ENCODE results near the gene KLHL11. TPM values are rescaled to one million over a fixed set of nuclear protein-coding genes. Genes with fewer than 3 reads are reported as not detected.

KLHL11 gene
- total and polyA plus RNA-seq, 4 experiments from 2014 or later, result 1.0 to 20.8 (median 14.1) TPM

- POLR2A ChIA-PET (ENCODE audit: partially characterized antibody), result interaction anchor here (0.9 to 3.8 kb wide), 12 partner anchors 9 to 206 kb away, joined by 3 to 25 read pairs (median 5); partner anchors contain the start of genes DNAJC7, EIF1, HAP1 and JUP
- peaks cover 15 to 28% (median 20%) of the 10 kb centered on the region in 4 donors for H3K4me1 Mint-ChIP-seq
- no peak for DNase-seq
- peak overlapping the region in 1 of 2 donors; percentile 62 for H3K4me3 ChIP-seq (ENCODE audit: low read length in 2 of 2)
- CTCF ChIA-PET (ENCODE audit: partially characterized antibody), result interaction anchor here (1.0 to 3.9 kb wide), 13 partner anchors 10 to 155 kb away, joined by 3 to 35 read pairs (median 5); partner anchors contain the start of genes ACLY and JUP
- H3K4me3 Mint-ChIP-seq, result peak overlapping the region; percentile 55 to 88 (median 74)
- no peaks in the 10 kb centered on the region for H3K9me3 Mint-ChIP-seq
- no peaks in the 10 kb centered on the region for H3K36me3 ChIP-seq (ENCODE audit: insufficient read depth, low read length)
- peaks cover 0 to 5% of the 10 kb centered on the region in 2 donors for H3K36me3 Mint-ChIP-seq
- H3K27ac Mint-ChIP-seq, result peak overlapping the region in 2 of 7 donors; percentile 65 to 68
- H3K9me3 ChIP-seq (ENCODE audit: control insufficient read depth in 1 of 2, low read length in 2 of 2), result no peaks in the 10 kb centered on the region
- intact Hi-C loops (cut with micrococcal nuclease), result loop anchor here (1.0 to 5.0 kb wide), 2 partner anchors 10 to 121 kb away; partner anchors contain the start of gene ODAD4
- H3K27me3 Mint-ChIP-seq, result no peaks in the 10 kb centered on the region
- peak overlapping the region; percentile 45 for H3K27ac ChIP-seq (ENCODE audit: low read depth, low read length)
- no peaks in the 10 kb centered on the region for H3K27me3 ChIP-seq (ENCODE audit: insufficient read depth, low read length)
- H3K4me1 ChIP-seq (ENCODE audit: insufficient read depth, low read length), result peaks cover 20% of the 10 kb centered on the region
Measured at GRCh38 chr17:41810659-41811548, 54.3 kb downstream of the KLHL11 start.

- Mint-ChIP-seq H3K9me3 (no peaks in the 10 kb centered on the region), H3K27me3 (no peaks in the 10 kb centered on the region), H3K27ac (peak overlapping the region in 1 of 7 donors; percentile 31), H3K4me1 (peaks cover 8 to 21% (median 14%) of the 10 kb centered on the region in 4 donors), H3K36me3 (peaks cover 0 to 1% of the 10 kb centered on the region in 2 donors), H3K4me3 (no peak overlapping the region)
- Histone ChIP-seq H3K9me3 (ENCODE audit: control insufficient read depth in 1 of 2, low read length in 2 of 2) (no peaks in the 10 kb centered on the region), H3K4me3 (ENCODE audit: low read length in 2 of 2) (no peak overlapping the region), H3K27ac (ENCODE audit: low read depth, low read length) (no peak overlapping the region), H3K4me1 (ENCODE audit: insufficient read depth, low read length) (peaks cover 11% of the 10 kb centered on the region), H3K36me3 (ENCODE audit: insufficient read depth, low read length) (no peaks in the 10 kb centered on the region), H3K27me3 (ENCODE audit: insufficient read depth, low read length) (no peaks in the 10 kb centered on the region)
- ChIA-PET POLR2A (ENCODE audit: partially characterized antibody) (no interaction called here), CTCF (ENCODE audit: partially characterized antibody) (interaction anchor here (1.0 kb wide), 1 partner anchor 16 kb away, joined by 3 read pairs; no protein-coding TSS in a partner anchor)
- intact Hi-C loops (cut with micrococcal nuclease), result no loop called here
- DNase-seq, result no peak
Measured at GRCh38 chr17:41806685-41807445, 58.4 kb downstream of the KLHL11 start.

Other genes starting within 250 kb of the KLHL11 start
- gene KRT17, start 240.8 kb downstream of the KLHL11 start, total RNA-seq, result not detected
- not detected for gene KRT17, start 240.8 kb downstream of the KLHL11 start, polyA plus RNA-seq
- 100 to 1,000 TPM; 776 to 839 TPM for gene EIF1, start 176.5 kb downstream of the KLHL11 start, total RNA-seq
- gene EIF1, start 176.5 kb downstream of the KLHL11 start, polyA plus RNA-seq, result 1,000 to 10,000 TPM; 1,081 to 1,611 TPM
- not detected for gene GAST, start 153.1 kb downstream of the KLHL11 start, total RNA-seq
- not detected for gene GAST, start 153.1 kb downstream of the KLHL11 start, polyA plus RNA-seq
- under 1 TPM; 0.29 to 0.33 TPM for gene HAP1, start 130.8 kb downstream of the KLHL11 start, total RNA-seq
- not detected for gene HAP1, start 130.8 kb downstream of the KLHL11 start, polyA plus RNA-seq
- under 1 TPM in 1 of 2 experiments, not detected in 1; 0.15 TPM for gene JUP, start 78.7 kb downstream of the KLHL11 start, total RNA-seq
- gene JUP, start 78.7 kb downstream of the KLHL11 start, polyA plus RNA-seq, result under 1 TPM in 1 of 2 donors, not detected in 1; 0.69 TPM
- gene P3H4, start 53.5 kb downstream of the KLHL11 start, total RNA-seq, result 1 to 10 TPM; 5.9 to 6.8 TPM
- gene P3H4, start 53.5 kb downstream of the KLHL11 start, polyA plus RNA-seq, result 1 to 10 TPM; 1.4 to 4.2 TPM
- gene FKBP10, start 52.4 kb downstream of the KLHL11 start, total RNA-seq, result not detected
- gene FKBP10, start 52.4 kb downstream of the KLHL11 start, polyA plus RNA-seq, result not detected
- gene NT5C3B, start 29.2 kb downstream of the KLHL11 start, total RNA-seq, result 10 to 100 TPM; 20.9 to 22.3 TPM
- gene NT5C3B, start 29.2 kb downstream of the KLHL11 start, polyA plus RNA-seq, result 10 to 100 TPM; 41.5 to 42.1 TPM
- not detected for gene KLHL10, start 27.6 kb downstream of the KLHL11 start, total RNA-seq
- not detected for gene KLHL10, start 27.6 kb downstream of the KLHL11 start, polyA plus RNA-seq
- gene ACLY, start 53.5 kb upstream of the KLHL11 start, total RNA-seq, result 10 to 100 TPM; 84.4 to 88.5 TPM
- gene ACLY, start 53.5 kb upstream of the KLHL11 start, polyA plus RNA-seq, result 10 to 100 TPM; 58.7 to 72.1 TPM
- under 1 TPM in 1 of 2 experiments, not detected in 1; 0.20 TPM for gene ODAD4, start 65.2 kb upstream of the KLHL11 start, total RNA-seq
- under 1 TPM in 1 of 2 donors, not detected in 1; 0.11 TPM for gene ODAD4, start 65.2 kb upstream of the KLHL11 start, polyA plus RNA-seq
- gene CNP, start 101.4 kb upstream of the KLHL11 start, total RNA-seq, result 10 to 100 TPM; 31.0 to 36.9 TPM
- gene CNP, start 101.4 kb upstream of the KLHL11 start, polyA plus RNA-seq, result 10 to 100 TPM; 23.6 to 35.7 TPM
- gene DNAJC7, start 152.0 kb upstream of the KLHL11 start, total RNA-seq, result 100 to 1,000 TPM; 106 to 112 TPM
- 10 to 100 TPM; 45.2 to 67.2 TPM for gene DNAJC7, start 152.0 kb upstream of the KLHL11 start, polyA plus RNA-seq
- 10 to 100 TPM; 19.7 TPM for gene NKIRAS2, start 154.7 kb upstream of the KLHL11 start, total RNA-seq
- 10 to 100 TPM; 22.0 to 28.8 TPM for gene NKIRAS2, start 154.7 kb upstream of the KLHL11 start, polyA plus RNA-seq
- gene C17orf113, start 185.2 kb upstream of the KLHL11 start, total RNA-seq, result under 1 TPM; 0.76 to 0.97 TPM
- gene C17orf113, start 185.2 kb upstream of the KLHL11 start, polyA plus RNA-seq, result under 1 TPM; 0.39 to 0.53 TPM
- under 1 TPM in 1 of 2 experiments, not detected in 1; 0.36 TPM for gene ZNF385C, start 233.1 kb upstream of the KLHL11 start, total RNA-seq
- not detected for gene ZNF385C, start 233.1 kb upstream of the KLHL11 start, polyA plus RNA-seq
- gene DHX58, start 247.3 kb upstream of the KLHL11 start, total RNA-seq, result 10 to 100 TPM; 41.8 to 43.3 TPM
- 10 to 100 TPM; 11.9 to 19.3 TPM for gene DHX58, start 247.3 kb upstream of the KLHL11 start, polyA plus RNA-seq